ENCODE data around the gene FBXL17.

DNA sequence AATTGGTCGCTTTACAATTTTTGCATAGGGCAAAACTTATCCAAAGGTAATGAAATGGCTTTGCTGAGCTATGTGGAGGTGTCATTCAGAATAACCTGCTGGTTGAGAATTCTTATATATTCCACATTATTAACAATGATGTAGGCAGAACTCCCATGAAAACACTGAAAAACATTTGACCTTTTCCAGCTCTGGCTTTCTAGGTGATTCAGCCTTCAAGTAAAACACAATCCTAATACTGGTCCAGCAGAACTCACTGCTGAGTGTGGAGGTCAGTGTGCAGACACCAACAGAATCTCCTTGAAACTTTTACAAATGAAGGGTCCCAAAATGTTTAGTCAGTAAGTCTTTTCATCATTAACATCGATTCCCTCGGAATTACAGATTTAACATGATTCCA lies 549.2 kb downstream of the FBXL17 start:
- TF ChIP-seq, protein P1, sequence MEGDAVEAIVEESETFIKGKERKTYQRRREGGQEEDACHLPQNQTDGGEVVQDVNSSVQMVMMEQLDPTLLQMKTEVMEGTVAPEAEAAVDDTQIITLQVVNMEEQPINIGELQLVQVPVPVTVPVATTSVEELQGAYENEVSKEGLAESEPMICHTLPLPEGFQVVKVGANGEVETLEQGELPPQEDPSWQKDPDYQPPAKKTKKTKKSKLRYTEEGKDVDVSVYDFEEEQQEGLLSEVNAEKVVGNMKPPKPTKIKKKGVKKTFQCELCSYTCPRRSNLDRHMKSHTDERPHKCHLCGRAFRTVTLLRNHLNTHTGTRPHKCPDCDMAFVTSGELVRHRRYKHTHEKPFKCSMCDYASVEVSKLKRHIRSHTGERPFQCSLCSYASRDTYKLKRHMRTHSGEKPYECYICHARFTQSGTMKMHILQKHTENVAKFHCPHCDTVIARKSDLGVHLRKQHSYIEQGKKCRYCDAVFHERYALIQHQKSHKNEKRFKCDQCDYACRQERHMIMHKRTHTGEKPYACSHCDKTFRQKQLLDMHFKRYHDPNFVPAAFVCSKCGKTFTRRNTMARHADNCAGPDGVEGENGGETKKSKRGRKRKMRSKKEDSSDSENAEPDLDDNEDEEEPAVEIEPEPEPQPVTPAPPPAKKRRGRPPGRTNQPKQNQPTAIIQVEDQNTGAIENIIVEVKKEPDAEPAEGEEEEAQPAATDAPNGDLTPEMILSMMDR (IDR thresholded peaks at IDR 0.05): no peak
- no peak for TF ChIP-seq EP300 (IDR thresholded peaks at IDR 0.05)
- TF ChIP-seq POLR2A (IDR thresholded peaks at IDR 0.05; ENCODE audit: low read depth): no peak

Measured in esophagus muscularis mucosa (tissue), 4 donors.